ENCODE data around the gene SMCP.

The SMCP gene

DNA sequence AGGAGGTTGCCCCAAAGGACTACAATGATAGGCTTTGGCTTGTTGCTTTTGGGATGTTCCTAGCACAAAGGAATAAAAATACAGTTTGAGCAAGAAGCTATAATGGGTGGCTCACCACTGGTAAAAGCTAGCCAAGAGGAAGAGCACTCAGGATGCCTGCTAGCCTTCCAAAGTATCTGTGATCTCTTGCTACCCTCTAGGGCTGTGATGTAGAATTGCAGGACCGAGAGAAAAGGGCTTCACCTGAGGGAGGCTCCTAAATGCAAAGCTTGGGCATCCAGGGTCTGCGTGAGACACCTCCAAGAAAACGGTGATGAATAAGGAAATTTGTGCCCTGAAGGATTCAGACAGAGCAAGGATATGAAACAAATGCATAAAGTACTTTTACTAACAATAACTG, 48.0 kb downstream of the SMCP start:
- FAIRE-seq (no peak), DNase-seq (ENCODE audit: insufficient read length, low spot score) (no peak)

DNA sequence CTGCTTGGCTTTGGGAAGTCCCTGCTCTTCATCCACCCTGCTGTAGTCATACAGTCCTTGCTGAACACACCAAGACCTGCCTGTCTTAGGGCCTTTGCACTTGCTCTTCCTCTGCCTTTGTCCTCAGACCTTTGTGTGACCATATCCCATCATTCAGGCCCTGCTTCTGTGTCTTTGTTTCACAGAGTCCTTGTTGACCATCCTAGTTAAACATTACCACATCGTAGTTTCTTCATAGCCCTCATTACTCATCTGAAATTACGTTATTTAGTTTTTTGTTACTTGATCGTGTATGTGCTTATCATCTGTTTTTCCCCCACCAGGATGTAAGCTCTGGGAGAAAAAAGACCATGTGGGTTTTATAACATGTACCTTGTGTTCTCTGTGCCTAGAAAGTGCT, 50.5 kb downstream of the SMCP start:
- TF ChIP-seq PAX5 (IDR thresholded peaks at IDR 0.05; ENCODE audit: insufficient read depth, low read length, severe bottlenecking): no peak
- TF ChIP-seq POLR2A (IDR thresholded peaks at IDR 0.05; ENCODE audit: low read depth, low read length): no peak
- TF ChIP-seq POU2F2 (IDR thresholded peaks at IDR 0.05; ENCODE audit: low read depth, low read length): no peak
- TF ChIP-seq POLR2AphosphoS5 (IDR thresholded peaks at IDR 0.05; ENCODE audit: low read depth, low read length): no peak
- no peak for TF ChIP-seq TAF1 (IDR thresholded peaks at IDR 0.05; ENCODE audit: low read depth, low read length)
- no peak for TF ChIP-seq SPI1 (IDR thresholded peaks at IDR 0.05; ENCODE audit: low read depth, low read length)
- no peak for FAIRE-seq
- no peak for DNase-seq (ENCODE audit: insufficient read length, low spot score)

More for the DNA sequence above, 48.0 kb downstream of the SMCP start:
- TF ChIP-seq SPI1 (IDR thresholded peaks at IDR 0.05; ENCODE audit: low read depth, low read length): no peak
- no peak for TF ChIP-seq POLR2A (IDR thresholded peaks at IDR 0.05; ENCODE audit: low read depth, low read length)
- no peak for TF ChIP-seq POU2F2 (IDR thresholded peaks at IDR 0.05; ENCODE audit: low read depth, low read length)
- TF ChIP-seq PAX5 (IDR thresholded peaks at IDR 0.05; ENCODE audit: insufficient read depth, low read length, severe bottlenecking): no peak
- TF ChIP-seq TAF1 (IDR thresholded peaks at IDR 0.05; ENCODE audit: low read depth, low read length): no peak
- TF ChIP-seq POLR2AphosphoS5 (IDR thresholded peaks at IDR 0.05; ENCODE audit: low read depth, low read length): no peak

DNA sequence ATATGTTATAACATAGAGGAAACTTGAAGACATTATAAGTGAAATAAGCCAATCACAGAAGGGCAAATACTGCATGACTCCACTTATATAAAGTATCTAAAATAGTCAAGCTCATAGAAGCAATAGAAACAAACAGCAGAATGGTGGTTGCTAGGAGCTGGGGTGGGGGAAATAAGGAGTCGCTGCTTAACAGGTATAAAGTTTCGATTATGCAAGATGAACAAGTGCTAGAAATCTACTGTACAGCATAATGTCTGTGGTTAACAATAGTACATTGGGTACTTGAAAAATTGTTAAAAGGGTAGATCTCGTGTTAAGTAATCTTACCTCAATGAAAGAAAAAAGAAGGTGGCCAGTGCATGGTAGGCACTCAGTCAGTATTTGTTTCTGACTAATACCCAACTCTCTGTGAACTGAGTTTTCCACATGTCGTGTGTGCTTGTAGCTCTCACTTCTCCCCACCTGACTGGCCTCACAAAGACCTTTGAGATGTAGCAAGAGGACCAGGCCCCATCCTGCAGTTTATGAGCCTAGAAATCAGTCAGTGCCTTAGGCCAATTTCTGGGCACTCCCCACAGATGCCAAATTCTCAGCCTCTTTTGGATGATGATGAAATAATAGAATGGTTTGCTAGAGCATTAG, 54.2 kb downstream of the SMCP start:
- DNase-seq (ENCODE audit: insufficient read length, low spot score) (no peak), FAIRE-seq (no peak)
- no peak for TF ChIP-seq POLR2AphosphoS5 (IDR thresholded peaks at IDR 0.05; ENCODE audit: low read depth, low read length)
- TF ChIP-seq PAX5 (IDR thresholded peaks at IDR 0.05; ENCODE audit: insufficient read depth, low read length, severe bottlenecking): no peak

DNA sequence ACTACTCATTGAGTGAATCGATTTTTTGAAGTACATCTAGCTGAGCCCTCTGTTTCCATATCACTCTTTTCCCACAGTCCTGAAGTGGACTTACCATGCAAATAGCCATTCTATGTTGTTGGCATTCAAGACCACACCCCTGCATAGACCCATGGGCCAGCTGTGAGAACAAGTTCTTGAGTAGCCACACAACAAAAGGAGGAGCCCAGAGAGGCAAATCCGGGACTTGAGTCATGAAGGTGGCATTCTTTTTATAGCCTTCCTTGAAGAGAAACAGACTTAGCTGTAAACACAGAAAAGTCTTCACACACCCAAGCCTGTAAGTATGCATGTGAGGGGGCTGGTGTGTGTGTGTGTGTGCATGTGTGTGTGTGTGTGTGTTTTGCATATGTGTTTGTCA, 55.1 kb downstream of the SMCP start:
- DNase-seq (ENCODE audit: insufficient read length, low spot score) (no peak), FAIRE-seq (no peak)
- TF ChIP-seq TAF1 (IDR thresholded peaks at IDR 0.05; ENCODE audit: low read depth, low read length): no peak
- TF ChIP-seq SPI1 (IDR thresholded peaks at IDR 0.05; ENCODE audit: low read depth, low read length): no peak
- no peak for TF ChIP-seq POU2F2 (IDR thresholded peaks at IDR 0.05; ENCODE audit: low read depth, low read length)
